Non-pigmented ciliary epithelial cell (primary cell): Measurements from ENCODE around the gene FAM8A1.

ENCODE experiments used
- DNase-seq: peaks from one replicate; pipeline ENCODE4 v3.0.0-alpha.2; 2010; ENCODE audit warnings: low read depth

Gene FAM8A1

GRCh38 chr6:17601386-17601703 is 1.2 kb downstream of the FAM8A1 start:
- DNase-seq, result no peak

DNA sequence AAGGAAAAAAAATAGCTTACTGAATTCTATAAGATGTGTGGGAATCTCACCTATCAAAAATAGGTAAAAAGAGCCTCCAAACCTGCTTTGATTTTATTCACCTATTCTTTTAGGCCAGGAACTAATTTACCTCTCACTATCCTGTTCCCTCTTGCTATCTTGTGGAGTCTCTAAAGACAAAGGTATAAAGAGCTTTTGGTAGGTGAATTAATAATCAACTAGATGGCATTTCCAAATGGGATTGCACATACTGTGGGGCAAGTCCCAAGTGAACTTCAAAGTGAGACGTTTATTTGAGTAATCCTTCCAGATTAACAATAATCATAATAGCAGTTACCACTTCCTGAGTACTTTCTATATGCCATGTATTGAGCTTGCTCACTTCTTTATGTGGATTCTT is 2.8 kb downstream of the FAM8A1 start:
- DNase-seq, result no peak

- no peak for DNase-seq
Measured at GRCh38 chr6:17606606-17607005, 6.5 kb downstream of the FAM8A1 start.

- no peak for DNase-seq
Measured at GRCh38 chr6:17610835-17611234, 10.7 kb downstream of the FAM8A1 start.

DNA sequence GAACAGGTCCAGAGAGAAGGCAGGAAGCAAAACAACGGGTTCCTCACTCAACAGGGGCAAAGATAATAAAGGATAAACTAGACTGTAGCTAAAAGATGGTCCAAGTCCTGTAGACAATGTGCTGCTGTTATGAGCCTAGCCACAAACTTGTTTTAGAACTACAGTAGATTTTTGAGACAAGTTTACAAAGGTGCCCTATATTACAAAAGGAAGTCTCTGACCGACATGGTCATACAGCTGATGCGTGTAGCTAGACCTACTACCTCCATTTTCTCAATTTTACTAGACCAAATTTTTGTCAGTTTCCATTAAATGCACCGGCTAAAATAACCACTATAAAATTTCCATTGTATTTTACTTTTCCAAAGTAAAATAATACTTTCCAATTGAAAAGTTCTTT is 11.9 kb downstream of the FAM8A1 start:
- DNase-seq, result no peak

DNA sequence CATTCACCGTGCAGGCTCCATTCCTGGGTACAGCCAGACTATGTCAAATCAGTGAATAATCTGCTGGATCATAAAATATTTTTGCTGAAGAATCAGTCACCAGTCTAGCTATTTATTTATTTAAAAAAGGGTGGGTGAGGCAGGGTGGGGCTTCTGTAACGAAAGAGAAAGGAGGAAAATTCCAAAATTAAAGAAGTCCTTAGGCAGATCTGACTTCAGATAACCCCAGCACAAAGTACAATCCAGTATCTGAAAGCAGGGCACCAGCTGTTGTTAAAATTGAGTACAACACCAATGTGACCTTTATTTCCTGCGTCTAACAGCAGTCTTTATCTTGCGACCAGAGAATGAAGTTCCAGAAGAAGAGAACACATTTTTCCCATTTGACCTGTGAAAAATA is 15.7 kb downstream of the FAM8A1 start:
- DNase-seq, result no peak

DNA sequence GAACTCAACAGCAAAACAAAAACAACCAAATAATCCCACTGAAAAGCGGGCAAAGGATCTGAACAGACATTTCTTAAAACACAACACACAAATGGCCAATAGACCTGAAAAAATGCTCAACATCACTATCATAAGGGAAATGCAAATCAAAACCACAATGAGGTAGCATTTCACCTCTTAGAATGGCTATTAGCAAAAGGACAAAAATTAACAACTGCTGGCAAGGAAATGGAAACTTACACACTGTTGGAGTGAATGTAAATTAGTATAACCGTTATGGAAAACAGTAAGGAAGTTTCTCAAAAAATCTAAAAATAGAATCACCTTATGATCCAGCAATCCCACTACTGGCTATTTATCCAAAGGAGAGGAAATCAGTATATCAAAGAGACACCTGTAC is 20.9 kb downstream of the FAM8A1 start:
- no peak for DNase-seq

- no peak for DNase-seq
Measured at GRCh38 chr6:17622144-17622543, 22.0 kb downstream of the FAM8A1 start.

GRCh38 chr6:17624396-17624795 is 24.3 kb downstream of the FAM8A1 start:
- no peak for DNase-seq

DNA sequence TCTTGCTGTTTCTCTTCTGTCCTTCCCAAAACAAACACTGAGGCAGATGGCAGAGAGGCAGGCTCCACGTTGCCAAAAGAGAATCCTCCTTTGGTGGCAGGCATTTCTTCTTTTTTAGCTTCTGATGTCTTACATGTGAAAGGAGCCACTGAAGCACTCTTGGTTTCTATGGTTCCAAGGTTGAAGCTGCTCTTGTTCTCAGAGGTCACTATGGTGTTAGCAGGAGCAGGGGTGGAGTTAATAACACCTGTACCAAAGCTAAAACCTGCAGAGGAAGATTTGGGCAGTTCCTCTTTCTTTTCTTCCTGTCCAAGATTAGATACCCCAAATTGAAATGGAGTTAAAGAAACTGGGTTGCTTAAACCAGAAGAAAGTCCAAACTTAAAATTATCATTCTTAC is 28.8 kb downstream of the FAM8A1 start:
- DNase-seq, result no peak

DNA sequence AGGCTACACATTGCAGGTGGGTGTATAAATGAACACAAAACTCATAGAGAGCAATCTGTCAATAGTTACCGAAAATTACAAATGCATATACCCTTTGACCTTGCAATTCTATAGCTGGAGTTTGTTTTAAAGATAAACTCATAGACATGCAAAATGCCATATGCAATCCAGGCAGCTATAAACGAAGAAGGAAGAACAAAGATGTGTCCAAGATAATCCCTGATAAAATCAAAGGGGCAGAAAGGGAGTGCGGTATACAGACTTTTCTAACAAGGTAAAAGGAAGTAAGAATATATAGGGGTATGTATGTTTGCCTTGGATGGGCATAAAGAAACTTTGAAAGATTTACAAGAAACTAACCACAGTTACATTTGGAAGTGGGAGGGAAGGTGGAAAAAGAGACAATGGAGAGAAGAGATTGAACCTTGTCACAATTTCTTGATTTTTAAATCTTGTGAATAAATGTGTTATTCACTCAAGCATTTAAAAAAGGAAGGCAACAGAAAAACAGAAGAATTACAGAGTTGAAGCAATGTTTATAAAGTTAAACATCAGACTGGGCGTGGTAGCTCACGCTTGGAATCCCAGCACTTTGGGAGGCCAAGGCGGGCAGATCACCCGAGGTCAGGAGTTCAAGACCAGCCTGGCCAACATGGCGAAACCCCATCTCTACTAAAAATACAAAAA is 29.9 kb downstream of the FAM8A1 start:
- no peak for DNase-seq

- no peak for DNase-seq
Measured at GRCh38 chr6:17630511-17631073, 30.5 kb downstream of the FAM8A1 start.

GRCh38 chr6:17632934-17633333 is 32.8 kb downstream of the FAM8A1 start:
- no peak for DNase-seq

GRCh38 chr6:17633465-17634188 is 33.5 kb downstream of the FAM8A1 start:
- no peak for DNase-seq

GRCh38 chr6:17635568-17635967 is 35.5 kb downstream of the FAM8A1 start:
- no peak for DNase-seq

DNA sequence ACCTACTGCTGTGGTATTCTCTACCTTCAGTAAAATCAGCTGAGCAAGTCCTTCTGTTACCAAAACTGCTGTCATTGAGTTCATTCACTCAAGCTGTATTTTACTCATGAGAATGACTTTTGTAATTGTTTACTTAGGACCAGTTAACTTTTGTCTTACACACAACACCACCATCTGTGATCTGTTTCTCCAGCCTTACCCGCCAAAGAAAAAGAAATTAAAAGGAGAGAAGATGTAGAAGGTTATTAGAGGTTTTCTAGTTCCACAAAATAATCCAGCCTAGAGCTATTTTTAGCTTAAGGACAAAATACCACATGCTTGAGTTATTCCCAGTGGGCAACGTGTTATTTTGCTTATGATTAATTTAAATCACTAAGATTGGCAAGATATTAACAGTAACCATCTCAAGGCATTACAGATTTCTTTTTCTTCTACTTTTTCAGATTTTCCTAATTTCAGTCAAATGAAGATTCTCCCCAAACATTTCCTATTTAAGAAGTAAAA is 38.2 kb downstream of the FAM8A1 start:
- DNase-seq, result no peak

DNA sequence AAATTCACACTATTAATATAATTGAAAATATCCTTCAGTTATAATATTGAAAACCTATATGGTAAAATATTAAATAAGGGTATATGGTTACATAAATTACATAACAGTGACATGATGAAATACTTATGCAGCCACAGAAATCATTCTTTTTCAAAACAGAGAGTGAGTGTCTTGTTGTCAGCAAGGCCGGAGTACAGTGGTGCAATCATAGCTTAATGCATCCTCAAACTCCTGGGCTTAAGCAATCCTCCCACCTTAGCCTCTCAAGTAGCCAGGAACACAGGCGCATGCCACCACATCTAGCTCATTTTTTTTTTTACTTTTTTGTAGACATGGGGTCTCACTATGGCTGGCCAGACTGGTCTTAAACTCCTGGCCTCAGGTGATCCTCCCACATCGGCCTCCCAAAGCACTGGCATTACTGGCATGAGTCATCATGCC is 40.4 kb downstream of the FAM8A1 start:
- no peak for DNase-seq

DNA sequence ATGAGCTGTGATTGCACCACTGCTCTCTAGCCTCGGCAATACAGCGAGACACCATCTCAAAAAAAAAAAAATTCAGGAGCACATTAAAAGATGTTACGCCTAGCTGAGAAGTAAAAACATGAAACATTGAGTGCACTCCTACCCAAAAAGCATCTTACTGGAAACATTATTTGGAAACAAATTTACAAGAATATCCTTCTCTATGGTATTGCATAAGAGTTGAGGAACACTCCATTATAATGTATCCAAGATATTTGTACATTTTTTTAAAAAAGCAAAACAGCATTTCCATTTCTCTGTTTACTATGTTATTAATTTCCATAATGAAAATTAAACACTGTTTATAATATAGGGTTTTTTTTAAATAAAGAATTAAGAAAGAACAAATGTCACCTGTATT is 48.6 kb downstream of the FAM8A1 start:
- no peak for DNase-seq

DNA sequence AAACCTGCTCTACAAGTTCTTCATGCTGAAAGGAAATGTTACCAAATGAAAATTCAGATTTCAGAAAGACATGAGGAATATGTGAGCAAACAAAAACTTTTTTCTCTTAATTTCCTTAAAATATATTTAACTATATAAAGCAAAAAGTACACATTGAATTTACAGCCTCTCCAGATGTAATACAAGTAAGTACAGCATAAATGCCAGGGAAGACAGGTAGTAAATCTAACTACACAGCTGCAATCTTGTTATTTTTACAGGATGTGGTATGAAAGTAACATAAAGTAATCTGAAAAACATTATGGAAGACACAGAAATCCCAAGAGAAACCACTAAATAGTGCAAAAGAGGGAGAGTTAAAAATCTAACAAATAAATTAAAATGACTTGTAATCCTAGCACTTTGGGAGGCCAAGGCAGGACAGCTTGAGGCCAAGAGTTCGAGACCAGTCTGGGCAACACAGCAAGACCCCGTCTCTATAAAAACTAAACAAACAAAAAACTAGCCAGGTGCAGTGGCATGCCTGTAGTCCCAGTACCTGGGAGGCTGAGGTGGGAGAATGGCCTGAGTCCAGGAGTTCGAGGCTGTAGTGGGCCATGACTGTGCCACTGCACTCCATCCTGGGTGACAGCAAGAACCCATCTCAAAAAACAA is 50.7 kb downstream of the FAM8A1 start:
- no peak for DNase-seq

DNA sequence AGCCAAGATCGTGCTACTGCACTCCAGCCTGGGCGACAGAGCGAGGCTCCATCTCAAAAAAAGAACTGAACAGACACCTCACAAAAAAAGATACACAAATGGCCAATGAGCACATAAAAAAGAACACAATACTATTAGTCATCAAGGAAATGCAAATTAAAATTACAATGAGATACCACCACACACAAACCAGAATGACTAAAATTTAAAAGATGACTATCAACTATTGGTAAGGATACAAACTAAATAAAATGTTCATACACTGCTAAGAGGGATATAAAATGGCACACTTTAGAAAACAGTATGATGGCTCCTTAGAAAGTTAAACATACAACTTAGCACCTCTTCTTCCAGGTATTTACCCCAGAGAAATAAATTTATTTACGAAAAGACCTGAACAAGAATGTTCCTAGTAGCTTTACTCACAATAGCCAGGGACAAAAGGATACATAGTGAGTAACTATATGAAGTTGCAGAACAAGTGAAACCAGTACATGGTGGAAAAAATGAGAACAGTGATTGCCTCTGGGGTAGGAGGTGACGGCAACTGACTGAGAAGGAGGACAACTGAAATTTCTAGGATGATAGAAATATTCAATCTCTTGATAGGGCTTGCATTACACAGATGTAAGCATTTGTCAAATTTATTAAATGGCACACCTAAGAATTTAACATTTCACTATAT is 53.2 kb downstream of the FAM8A1 start:
- no peak for DNase-seq

- DNase-seq, result no peak
Measured at GRCh38 chr6:17656092-17656491, 56.0 kb downstream of the FAM8A1 start.

DNA sequence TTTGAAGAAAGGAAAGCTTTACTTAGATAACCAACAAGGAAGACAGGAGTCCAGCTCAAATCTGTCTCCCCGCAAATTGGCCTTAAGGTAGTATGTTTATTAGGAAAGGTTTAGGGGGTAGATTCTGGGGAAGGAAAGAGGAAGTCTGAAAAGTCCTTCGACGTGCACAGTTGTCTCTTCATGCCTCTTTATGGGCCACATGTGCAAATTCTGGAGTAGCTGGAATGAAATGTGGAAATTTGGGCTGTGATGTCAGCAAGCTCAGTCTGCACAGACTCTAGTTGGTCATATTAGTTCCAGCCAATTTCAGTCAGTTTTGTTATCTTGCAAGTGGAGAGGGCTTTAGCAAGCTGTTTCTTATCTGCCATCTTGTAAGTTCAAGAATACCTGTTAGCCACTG is 56.5 kb downstream of the FAM8A1 start:
- no peak for DNase-seq
